Measurements from ENCODE around the gene TRPT1.

TRPT1 gene

DNA sequence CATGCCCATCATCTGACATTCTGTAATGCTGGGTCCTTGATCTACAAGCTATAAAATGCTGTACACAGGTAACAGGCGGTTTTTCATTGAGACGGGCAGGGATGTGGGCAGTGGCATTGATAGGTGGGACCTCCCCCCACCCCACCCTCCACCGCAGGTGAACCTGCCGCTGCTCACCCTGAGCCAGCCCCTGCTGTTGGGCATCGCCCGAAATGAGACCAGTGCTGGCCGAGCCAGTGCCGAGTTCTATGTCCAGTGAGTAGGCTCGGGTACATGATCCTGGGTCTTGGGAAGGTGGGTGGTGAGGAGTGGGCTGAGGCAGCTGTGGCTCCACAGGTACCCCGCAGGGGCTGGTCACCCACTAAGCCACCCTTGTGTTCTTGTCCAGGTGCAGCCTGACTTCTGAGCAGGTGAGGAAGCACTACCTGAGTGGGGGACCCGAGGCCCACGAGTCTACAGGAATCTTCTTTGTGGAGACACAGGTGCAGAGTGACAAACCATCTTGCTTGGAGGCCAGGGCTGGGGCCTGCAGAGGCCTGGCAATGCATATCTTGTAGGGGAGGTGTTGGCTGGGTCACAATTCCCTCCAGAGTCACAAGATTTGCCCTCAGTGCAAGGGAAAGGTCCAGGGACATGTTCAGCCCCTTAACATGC lies 3.2 kb upstream of the TRPT1 start:
- DNase-seq = no peak

DNA sequence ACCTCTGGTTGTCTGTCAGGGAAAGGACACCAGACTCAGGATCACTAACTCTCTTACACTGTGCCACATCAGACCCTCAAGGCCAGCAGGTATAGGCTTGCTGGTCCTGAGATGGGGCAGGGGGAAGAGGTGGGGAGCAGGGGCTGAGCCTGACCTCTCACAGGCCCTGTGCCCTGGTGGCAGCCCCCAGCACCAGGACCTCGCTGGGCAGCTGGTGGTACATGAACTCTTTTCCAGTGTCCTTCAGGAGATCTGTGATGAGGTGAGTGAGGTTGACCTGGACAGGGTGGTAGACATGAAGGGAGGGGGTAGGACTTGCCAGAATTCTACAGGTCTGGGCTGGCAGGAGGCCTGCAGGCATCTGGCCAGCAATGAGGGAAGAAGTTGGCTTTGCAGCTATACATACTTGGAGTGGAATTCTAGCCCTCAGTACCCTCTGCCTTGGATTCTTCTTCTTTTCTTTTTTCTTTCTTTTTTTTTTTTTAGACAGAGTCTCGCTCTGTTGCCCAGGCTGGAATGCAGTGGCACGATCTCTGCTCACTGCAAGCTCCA lies 1.5 kb upstream of the TRPT1 start:
- no peak for DNase-seq

DNA sequence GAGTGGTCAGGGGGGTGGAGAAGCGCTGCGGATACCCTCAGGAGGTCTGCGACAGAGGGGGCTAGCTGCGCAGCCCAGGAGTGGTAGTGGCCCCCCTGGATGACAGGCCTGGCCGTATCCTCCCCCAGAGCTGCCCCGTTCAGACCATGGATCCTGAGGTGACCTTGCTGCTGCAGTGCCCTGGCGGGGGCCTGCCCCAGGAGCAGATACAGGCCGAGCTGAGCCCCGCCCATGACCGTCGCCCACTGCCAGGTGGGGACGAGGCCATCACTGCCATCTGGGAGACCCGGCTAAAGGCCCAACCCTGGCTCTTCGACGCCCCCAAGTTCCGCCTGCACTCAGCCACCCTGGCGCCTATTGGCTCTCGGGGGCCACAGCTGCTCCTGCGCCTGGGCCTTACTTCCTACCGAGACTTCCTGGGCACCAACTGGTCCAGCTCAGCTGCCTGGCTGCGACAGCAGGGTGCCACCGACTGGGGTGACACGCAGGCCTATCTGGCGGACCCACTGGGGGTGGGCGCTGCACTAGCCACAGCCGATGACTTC lies 593 bp upstream of the TRPT1 start:
- peak; percentile 83 for DNase-seq

DNA sequence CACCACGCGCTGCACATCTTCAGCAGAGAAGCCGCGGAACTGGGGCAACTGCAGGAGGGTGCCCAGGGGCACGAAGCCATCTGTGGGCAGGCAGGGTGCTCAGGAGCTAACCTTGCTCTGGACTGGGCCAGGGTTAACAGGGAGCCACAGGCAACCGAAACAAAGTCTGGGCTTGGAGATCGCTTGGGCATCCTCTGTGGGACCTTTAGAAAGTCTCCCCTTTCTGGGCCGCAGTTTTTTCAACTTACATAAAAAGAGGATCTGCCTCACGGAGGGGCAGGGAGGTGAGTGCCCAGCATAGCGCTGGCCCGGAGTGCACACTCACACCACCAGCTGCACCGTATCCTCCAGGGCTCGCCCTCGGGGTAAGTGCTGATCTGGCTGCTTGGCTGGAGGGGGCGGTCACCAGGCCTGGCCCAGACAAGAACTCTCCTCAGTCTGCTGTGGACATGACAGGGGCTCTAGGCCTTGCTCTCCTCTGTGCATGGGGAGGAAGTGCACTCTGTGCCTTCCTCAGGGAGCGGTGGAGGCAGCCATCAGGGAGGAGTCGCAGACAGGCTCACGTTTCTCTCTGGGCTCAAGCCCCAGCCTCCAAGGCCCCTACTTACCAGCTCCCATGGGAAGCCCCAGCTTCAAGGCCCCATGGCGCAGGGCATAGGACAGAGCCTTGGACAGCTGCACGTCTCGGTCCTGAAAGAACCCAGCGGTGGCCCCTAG lies 937 bp downstream of the TRPT1 start:
- DNase-seq = no peak

DNA sequence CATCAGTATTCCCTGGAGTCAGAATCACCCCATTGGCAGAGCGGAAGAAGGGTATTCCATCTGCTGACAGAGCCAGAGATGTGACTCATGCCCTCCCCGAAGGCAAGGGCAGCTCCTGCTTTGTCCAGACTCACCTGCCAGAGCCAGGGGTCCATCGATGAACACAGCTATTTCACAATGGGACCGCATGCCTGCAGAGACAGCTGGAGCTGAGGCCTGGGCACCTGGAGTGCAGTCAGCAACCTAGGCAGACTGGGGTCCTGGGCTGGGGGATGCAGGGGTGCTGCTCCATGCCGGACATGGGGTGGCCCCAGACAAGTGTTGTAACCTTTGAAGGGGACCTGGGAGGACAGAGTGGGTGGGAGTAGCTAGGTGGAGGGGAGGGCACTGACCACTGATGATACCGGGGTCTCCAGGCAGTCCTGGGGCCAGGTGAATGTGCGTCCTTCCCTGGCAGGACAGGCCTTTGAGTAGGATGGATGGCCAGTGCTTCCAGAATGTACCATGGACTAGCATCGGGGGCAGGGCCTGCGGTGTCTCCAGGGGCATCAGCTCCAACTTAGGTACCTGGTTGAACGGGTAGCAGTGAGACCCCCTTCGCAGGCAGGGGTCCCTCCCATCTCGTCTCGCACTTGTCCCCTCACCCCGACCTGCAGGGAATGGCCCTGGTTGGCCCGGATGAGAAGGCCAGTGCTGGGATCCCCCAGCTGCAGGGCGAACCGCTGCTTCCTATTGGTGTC lies 1.7 kb downstream of the TRPT1 start:
- no peak for DNase-seq

DNA sequence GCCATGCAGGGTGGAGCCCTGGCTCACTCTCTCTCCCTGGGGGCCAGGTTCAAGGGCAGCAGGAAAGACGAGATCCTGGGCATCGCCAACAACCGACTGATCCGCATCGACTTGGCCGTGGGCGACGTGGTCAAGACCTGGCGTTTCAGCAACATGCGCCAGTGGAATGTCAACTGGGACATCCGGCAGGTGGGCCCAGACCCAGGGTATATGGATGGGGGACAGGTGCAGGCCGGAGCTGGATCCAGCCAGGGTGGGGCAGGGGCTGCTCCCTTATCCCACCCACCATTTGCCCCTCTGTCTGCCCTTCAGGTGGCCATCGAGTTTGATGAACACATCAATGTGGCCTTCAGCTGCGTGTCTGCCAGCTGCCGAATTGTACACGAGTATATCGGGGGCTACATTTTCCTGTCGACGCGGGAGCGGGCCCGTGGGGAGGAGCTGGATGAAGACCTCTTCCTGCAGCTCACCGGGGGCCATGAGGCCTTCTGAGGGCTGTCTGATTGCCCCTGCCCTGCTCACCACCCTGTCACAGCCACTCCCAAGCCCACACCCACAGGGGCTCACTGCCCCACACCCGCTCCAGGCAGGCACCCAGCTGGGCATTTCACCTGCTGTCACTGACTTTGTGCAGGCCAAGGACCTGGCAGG lies 2.9 kb downstream of the TRPT1 start:
- no peak for DNase-seq

DNA sequence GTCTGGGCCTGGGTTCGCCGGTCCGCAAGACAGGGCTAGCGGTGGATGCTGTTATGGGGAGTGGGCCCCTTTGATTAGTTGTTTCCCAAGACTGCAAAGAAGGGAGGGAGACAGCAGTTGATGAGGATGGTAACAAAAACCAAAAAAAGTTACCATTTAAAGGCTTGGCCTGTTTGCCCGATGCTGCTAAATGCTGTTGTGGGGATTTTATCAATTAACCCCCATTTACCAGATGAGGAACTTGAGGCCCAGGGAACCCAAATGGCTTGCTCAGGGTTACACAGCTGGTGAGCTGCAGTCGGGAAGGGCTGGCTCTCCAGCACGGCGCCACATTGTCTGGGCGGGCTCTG lies 3.4 kb downstream of the TRPT1 start:
- DNase-seq = no peak

DNA sequence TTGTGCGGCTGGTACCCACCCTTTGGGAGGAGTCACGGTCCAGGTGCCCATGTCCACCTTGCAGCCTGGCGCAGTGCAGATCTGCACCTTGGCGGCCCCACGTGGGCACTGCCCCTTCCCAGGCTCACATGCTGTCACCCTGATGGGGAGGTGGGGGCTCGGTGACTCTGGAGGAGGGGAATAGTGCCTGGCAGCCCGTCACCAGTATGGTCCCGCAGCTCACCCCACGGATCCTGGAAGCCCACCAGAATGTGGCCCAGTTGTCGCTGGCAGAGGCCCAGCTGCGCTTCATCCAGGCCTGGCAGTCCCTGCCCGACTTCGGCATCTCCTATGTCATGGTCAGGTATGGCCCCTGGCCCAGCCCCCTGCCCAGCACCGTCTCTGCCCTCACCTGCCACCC lies 5.2 kb downstream of the TRPT1 start:
- no peak for DNase-seq

DNA sequence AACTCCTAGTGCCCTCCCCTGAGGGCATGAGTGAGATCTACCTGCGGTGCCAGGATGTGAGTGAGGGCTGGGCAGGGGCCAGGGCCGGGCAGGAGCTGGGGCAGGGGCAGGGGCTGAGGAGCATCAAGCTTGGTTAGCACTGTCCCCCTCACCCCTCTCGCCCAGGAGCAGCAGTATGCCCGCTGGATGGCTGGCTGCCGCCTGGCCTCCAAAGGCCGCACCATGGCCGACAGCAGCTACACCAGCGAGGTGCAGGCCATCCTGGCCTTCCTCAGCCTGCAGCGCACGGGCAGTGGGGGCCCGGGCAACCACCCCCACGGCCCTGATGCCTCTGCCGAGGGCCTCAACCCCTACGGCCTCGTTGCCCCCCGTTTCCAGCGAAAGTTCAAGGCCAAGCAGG lies 5.7 kb downstream of the TRPT1 start:
- no peak for DNase-seq

DNA sequence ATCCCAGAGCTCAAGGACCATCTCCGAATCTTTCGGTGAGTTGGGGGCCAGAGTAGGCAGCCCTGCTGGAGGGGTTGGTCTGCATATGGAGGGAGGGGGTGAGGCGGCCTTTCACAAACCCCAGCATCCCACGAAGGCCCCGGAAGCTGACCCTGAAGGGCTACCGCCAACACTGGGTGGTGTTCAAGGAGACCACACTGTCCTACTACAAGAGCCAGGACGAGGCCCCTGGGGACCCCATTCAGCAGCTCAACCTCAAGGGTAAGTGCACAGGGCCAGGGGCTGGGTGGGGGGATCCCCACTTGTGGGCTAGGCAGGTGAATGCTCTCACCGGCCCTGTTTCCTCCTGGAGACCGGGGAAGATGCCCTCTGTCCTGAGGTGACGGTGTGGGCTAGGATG lies 6.2 kb downstream of the TRPT1 start:
- no peak for DNase-seq

DNA sequence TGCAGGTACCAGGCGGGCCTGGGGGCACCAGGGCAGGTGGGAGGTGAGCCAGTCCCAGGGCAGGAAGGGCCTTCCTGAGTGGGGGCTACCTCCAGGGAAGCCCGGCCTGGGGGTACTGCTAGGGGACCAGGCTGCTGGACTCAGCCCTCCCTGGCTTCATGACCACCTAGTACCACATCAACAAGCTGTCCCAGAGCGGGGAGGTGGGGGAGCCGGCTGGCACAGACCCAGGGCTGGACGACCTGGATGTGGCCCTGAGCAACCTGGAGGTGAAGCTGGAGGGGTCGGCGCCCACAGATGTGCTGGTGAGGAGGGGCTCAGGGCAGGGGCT lies 6.7 kb downstream of the TRPT1 start:
- no peak for DNase-seq

DNA sequence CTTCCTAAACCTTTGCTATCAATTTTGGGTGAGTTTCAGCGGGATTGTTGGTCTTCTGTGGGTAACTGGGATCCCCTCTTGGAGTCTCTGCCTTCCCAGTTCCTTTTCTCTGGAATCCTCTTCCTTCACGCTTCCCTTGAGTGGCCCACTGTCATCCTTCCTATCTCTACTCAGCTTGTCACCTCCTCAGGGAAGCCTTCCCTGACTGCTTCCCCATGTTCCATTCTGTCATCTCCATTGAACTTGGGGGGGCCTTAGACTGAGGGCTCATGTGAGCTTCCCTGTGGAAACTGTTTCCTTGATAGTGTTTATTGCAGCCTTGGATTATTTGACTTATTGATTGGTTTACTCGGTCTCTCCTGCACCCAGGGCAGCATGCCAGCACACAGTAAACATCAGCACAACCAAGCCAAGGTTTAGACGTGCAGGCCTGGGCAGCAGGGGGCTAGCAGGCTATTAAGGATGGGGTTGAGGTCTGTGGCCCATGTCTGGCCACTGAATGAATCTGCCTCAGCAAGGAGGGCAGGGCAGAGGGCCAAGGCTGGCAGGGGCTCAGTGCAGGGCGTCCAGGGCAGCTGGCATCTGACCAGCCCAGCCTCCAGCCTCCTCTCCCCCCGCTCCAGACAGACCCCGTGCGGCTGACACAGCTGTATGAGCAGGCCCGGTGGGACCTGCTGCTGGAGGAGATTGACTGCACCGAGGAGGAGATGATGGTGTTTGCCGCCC lies 7.2 kb downstream of the TRPT1 start:
- DNase-seq = no peak

DNA sequence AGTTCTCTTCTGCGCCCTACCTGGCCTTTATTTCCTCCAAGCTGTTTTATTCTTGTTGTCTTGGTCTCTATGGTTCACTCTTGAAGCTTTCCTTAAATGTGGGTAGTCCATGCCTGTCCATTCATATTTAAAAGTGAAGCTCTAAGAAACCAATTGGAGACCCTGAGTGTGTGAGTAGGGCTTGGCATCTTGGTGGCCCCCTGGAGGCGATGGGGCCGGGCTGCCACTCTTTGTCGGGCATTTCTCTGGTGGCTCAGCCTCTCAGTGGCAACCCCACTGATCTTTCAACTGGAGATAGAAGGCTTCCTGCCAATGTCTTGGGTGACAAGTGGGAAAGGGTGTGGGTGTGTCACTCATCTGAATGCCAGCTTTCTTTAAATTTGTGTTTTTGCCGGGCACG lies 9.1 kb downstream of the TRPT1 start:
- no peak for DNase-seq

DNA sequence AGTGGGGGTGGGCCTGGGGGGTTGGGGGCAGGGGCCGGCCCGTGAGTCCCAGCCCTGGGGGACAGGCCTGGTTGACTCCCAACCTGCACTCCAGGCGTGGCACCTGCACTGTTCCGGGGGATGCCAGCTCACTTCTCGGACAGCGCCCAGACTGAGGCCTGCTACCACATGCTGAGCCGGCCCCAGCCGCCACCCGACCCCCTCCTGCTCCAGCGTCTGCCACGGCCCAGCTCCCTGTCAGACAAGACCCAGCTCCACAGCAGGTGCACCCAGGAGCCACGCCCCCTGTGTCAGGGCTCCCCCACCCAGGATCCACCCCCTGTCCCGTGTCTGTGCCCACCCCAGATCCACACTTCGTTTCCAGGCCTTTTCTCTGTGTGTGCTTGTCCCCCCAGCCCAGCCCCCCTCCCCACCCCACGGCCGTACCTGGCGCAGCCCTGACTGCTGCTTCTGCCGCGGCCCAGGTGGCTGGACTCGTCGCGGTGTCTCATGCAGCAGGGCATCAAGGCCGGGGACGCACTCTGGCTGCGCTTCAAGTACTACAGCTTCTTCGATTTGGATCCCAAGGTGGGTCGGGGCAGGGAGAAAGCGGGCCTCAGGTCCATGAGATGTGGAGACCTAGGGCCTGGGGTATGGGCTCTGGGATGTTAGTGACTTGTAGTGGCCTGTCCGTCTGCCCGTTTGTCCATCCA lies 14.7 kb downstream of the TRPT1 start:
- DNase-seq = no peak

DNA sequence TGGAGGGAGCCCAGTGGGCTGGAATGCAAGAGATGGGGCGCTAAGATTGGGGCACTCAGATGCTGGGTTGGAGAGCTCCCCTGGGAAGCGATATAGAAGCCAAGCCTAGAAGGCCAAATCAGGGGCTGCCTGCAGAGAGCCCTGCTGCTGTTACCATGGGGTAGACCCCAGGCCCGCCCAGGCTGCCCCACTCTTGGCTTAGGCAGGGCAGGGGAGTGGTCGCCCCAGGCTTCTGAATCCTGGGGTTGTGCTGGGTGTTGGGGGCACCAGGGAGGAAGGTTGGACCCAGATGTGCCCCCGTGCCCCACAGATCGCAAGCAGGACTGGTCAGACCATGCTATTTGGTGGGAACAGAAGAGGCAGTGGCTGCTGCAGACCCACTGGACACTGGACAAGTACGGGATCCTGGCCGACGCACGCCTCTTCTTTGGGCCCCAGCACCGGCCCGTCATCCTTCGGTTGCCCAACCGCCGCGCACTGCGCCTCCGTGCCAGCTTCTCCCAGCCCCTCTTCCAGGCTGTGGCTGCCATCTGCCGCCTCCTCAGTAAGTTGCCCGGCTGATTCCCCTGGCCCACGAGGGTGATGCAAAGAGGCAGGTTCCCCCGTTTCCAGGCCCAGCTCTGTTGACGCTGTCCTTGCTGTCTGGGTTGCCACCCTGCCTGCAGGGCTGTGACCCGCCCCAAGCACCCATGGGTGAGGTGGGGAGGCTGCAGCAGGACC lies 15.5 kb downstream of the TRPT1 start:
- DNase-seq = no peak

DNA sequence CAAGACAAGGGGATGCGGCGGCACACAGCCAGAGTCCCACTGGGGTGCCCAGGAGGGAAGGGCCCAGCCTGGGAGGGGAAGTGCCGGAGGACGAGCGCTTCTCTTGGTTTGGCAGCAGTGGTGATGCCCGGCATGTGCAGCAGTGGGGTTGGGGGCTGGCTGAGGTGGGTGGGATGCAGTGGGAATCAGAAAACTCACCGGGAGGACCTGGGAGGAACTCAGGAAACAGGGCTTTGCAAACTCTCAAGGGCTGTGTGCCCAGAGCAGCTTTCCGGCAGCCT lies 16.5 kb downstream of the TRPT1 start:
- DNase-seq = no peak

DNA sequence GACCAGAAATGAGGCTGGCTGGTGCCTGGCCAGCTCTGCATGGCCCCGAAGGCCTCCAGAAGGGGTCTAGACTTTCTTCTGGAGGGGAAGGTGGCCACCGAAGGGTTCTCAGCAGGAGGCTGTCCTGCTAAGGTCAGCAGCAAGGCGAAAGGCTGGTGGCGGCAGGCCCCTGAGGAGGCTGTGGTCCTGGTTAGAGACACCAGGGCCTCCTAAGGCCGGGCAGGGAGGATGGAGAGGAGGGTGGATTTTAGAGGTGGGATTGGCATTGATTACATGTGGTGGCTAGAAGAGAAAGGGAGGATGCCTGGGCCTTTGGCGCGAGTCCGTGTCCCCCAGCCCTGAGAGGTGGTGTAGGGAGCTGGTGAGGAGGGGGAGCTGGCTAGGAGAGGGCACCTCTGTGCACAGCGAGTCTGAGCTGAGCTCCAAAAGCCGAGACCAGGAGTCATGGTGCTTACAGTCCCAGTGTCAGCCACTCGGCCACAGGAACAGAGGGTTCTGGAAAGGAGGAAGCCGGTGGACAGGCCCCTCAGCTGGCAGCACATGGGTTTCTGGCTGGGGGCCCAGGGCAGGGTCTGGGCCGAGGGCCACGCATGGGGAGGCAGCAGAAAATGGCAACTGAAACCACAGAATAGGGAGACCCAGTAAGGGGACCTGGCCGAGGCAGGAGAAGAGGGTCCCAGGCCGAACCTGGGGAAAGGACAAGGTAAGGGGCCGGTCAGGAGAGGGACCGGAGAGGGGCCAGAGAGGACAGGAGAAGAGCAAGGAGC lies 17.0 kb downstream of the TRPT1 start:
- DNase-seq = no peak

DNA sequence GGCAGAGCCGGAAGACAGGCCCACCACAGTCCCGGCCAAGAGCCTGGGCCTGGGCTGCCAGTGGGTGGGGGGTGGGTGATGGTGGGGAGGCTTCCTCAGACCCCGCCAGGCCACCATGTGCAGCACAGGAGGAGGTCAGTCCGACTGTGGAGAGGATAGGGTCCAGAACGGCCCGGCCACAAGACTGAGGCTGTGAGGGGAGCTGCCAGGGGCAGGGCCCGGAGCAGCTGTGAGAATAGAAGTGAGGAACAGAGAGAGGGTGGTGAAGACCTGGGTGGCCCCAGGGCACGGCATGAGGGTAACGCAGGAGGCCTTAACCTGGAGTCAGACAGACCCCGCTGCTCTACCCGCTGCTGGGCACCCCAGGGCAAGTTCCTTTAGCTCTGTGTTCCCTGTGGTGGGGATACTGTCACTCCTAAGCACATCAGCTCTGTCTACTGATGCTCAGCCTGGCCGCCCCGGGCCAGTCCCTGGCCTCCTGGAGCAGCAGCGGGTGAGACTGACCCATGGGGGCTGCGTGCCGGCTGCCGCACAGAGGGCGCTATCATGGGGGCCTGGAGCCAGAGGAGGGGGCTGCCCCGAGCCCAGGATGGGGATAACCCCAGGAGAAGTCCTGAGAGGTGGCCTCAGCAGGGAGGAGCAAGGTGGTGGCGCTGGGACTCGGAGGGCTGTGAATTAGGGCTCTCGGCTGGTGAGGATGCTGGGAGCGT lies 17.7 kb downstream of the TRPT1 start:
- DNase-seq = no peak

DNA sequence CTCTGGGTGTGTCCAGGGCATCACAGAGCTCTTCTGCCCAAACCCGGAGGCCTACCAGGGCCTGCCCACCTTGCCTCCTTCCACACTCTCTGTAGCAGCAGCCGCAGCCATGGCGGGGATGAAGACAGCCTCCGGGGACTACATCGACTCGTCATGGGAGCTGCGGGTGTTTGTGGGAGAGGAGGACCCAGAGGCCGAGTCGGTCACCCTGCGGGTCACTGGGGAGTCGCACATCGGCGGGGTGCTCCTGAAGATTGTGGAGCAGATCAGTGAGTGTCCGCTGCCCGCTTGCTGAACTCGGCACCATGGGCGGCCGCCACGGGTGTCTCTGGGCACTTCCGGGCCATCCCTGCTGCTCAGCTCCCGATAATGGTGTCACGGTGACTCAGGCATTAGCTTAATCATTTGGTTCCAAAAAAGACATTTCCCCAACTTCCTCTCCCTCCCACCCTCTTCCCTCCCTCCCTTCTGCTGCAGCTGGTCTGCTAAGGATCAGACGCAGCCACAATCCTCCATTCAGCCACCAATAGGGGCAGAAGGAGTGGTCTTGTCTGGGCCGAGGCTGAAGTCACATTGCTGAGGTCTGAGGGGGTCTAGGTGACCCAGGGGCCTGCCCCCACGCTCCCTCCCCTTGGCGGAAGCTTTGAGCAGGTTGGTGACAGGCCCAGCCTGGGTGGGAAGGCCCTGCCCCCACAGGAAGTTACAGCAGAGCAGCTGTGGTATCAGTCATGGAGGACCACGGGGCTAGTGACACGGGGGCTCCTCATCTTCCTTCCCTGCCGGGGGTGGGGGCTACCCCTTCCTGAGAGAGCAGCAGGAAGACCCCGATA lies 18.5 kb downstream of the TRPT1 start:
- DNase-seq = peak; percentile 93

Data from activated effector memory CD4-positive, alpha-beta T cell treated with anti-CD3 and anti-CD28 coated beads, Interleukin-2, amount 50 U/mL, for 16 hours (primary cell).